Uterus (tissue), 4 donors: ENCODE results near the gene CDC42BPA. TPM values are rescaled to one million over a fixed set of nuclear protein-coding genes. Genes with fewer than 3 reads are reported as not detected.
"Not testable (repeated sequence)": the region's sequence is repeated elsewhere in the genome, so short reads cannot be mapped to it uniquely, and the experiment has no call there.

Experiments used
- DNase-seq, 2 donors: peaks; one replicate each; pipeline ENCODE4 v3.0.0-alpha.2; 2019 to 2020
- H3K27ac ChIP-seq, 2 donors: fragments of 200-600 bp; sonication (generic); 1 replicate in 1 of 2; 2 replicates in 1 of 2; pipeline ENCODE4 v1.5.1; 2016 to 2018
- H3K27me3 ChIP-seq, 2 donors: fragments of 200-600 bp; sonication (generic); one replicate each; pipeline ENCODE4 v1.5.1; 2018 to 2019; ENCODE audit warnings: control low read depth in 1 of 2
- H3K36me3 ChIP-seq, 2 donors: fragments of 200-600 bp; sonication (generic); one replicate each; pipeline ENCODE4 v1.5.1; 2019; ENCODE audit warnings: control low read depth in 1 of 2
- H3K4me1 ChIP-seq, 2 donors: fragments of 200-600 bp; sonication (generic); one replicate each; pipeline ENCODE4 v1.5.1; 2018 to 2019; ENCODE audit warnings: control low read depth in 1 of 2
- H3K4me3 ChIP-seq, 2 donors: fragments of 200-600 bp; sonication (generic); 1 replicate in 1 of 2; 2 replicates in 1 of 2; pipeline ENCODE4 v1.5.1; 2018 to 2019; ENCODE audit warnings: mild to moderate bottlenecking in 1 of 2
- H3K9me3 ChIP-seq, 2 donors: fragments of 200-600 bp; sonication (generic); one replicate each; pipeline ENCODE4 v1.5.1; 2019; ENCODE audit warnings: control low read depth in 1 of 2
- CTCF ChIP-seq, 4 experiments: fragments of 200-600 bp in 2 of 4; fragments of 450-650 bp in 2 of 4; sonication (generic) in 2 of 4; IDR thresholded peaks; one replicate each; pipeline ENCODE4 v1.5.1; 2016 to 2019; ENCODE audit warnings: antibody characterized with exemption in 4 of 4, mild to moderate bottlenecking in 2 of 4, moderate library complexity in 1 of 4
- POLR2A ChIP-seq, 2 donors: fragments of 450-650 bp; IDR thresholded peaks; one replicate each; pipeline ENCODE4 v1.6.1; 2016; ENCODE audit warnings: antibody characterized with exemption in 2 of 2, mild to moderate bottlenecking in 1 of 2, moderate library complexity in 1 of 2
- intact Hi-C: fragments of 100-400 bp; cut with DNase I; formaldehyde crosslinking; loops from one replicate; pipeline ENCODE4 v1.15.1; 2023; ENCODE audit warnings: low total_unique reads
- total RNA-seq, 4 donors: library from RNA; depleted of rRNA in 3 of 4; stranded (reverse); fragments of >200 nt in 3 of 4; gene quantifications; one replicate each; pipeline versions ENCODE4 v1.1.0 to v1.2.4, GENCODE V29; 2014 to 2023
- donor health status: DM: yes; HTN: yes; CAD: no.

Gene CDC42BPA
- total RNA-seq, 4 donors from 2014 or later: 32.9 to 116 (median 55.2) TPM

DNA sequence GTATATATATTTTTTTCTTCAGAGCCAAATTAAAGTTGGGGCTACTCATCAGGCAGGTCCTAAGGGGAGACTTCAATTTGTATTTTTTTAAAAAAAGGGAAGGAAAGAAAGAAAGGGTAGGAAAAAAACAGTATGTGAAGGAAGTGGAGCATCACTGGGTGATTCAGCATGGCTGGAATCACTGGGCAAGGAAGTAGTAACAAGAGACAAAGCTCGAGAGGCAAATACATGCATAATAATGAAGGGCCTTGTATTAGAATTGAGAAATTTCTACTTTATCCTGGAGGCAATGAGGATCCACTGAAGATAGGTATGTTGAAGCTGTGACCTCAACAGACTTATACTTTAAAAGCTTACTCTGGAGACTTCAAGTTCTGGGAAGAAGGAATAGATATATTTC lies 193.8 kb downstream of the CDC42BPA start:
- no peak for DNase-seq
- intact Hi-C loops: no loop called here
- no peaks in the 10 kb centered on the region for H3K4me1 ChIP-seq
- TF ChIP-seq POLR2A (IDR thresholded peaks at IDR 0.05) (no peak), CTCF (IDR thresholded peaks at IDR 0.05) (no peak)
- no peaks in the 10 kb centered on the region for H3K9me3 ChIP-seq
- H3K27me3 ChIP-seq: no peaks in the 10 kb centered on the region
- H3K36me3 ChIP-seq: no peaks in the 10 kb centered on the region
- H3K4me3 ChIP-seq: no peak overlapping the region
- H3K27ac ChIP-seq: no peak overlapping the region

GRCh38 chr1:227120826-227121225 lies 197.5 kb downstream of the CDC42BPA start:
- Histone ChIP-seq H3K36me3 (no peaks in the 10 kb centered on the region), H3K4me3 (no peak overlapping the region), H3K27ac (no peak overlapping the region), H3K27me3 (no peaks in the 10 kb centered on the region), H3K4me1 (no peaks in the 10 kb centered on the region), H3K9me3 (no peaks in the 10 kb centered on the region)
- intact Hi-C loops: no loop called here
- DNase-seq: no peak
- TF ChIP-seq POLR2A (IDR thresholded peaks at IDR 0.05) (no peak), CTCF (IDR thresholded peaks at IDR 0.05) (no peak)

- H3K36me3 ChIP-seq: no peaks in the 10 kb centered on the region
- no peaks in the 10 kb centered on the region for H3K27me3 ChIP-seq
- intact Hi-C loops: no loop called here
- no peak overlapping the region for H3K27ac ChIP-seq
- no peak for DNase-seq
- H3K4me3 ChIP-seq: no peak overlapping the region
- H3K9me3 ChIP-seq: no peaks in the 10 kb centered on the region
- TF ChIP-seq CTCF (IDR thresholded peaks at IDR 0.05) (no peak), POLR2A (IDR thresholded peaks at IDR 0.05) (no peak)
- no peaks in the 10 kb centered on the region for H3K4me1 ChIP-seq
These were observed 205.8 kb downstream of the CDC42BPA start for GRCh38 chr1:227112538-227112937.

DNA sequence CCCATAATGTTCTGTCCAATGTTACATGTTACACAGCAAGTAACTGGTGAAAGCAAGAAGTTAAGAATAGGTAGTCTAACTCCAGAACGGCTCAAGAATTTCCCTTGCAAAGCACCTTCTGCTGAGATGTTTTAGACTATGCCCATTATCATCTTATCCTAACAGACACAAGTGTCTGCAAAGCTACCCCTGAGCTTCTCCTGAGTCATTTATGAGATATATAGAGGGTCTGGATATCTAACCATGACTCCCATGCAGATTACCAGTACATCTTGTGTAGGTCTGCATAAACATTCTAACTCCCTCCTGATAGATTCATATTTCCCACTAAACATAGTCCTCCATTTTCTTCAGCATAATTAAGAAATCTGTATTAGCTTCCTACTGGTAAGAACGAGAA lies 206.5 kb downstream of the CDC42BPA start:
- H3K27me3 ChIP-seq: no peaks in the 10 kb centered on the region
- H3K9me3 ChIP-seq: no peaks in the 10 kb centered on the region
- DNase-seq: no peak
- H3K4me3 ChIP-seq: no peak overlapping the region
- H3K4me1 ChIP-seq: no peaks in the 10 kb centered on the region
- no peak overlapping the region for H3K27ac ChIP-seq
- H3K36me3 ChIP-seq: no peaks in the 10 kb centered on the region
- TF ChIP-seq CTCF (IDR thresholded peaks at IDR 0.05) (no peak), POLR2A (IDR thresholded peaks at IDR 0.05) (no peak)
- intact Hi-C loops: no loop called here

DNA sequence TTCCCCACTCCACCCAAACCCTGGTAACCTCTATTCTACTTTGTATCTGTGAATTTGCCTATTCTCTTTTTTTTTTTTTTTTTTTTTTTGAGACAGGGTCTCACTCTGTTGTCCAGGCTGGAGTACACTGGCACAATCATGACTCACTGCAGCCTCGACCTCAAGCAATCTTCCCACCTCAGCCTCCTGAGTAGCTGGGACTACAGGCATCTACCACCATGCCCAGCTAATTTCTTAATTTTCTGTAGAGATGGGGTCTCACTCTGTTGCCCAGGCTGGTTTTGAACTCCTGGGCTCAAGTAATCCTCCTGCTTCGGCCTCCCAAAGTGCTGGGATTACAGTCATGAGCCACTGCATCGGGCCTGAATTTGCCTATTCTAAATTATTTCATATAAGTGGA lies 213.0 kb downstream of the CDC42BPA start:
- H3K9me3 ChIP-seq, H3K36me3 ChIP-seq, H3K4me3 ChIP-seq, H3K4me1 ChIP-seq, H3K27ac ChIP-seq, H3K27me3 ChIP-seq, DNase-seq, intact Hi-C loops: not testable (repeated sequence)

GRCh38 chr1:227102056-227102455 lies 216.2 kb downstream of the CDC42BPA start:
- H3K27me3 ChIP-seq: no peaks in the 10 kb centered on the region

More at GRCh38 chr1:227102056-227102455, 216.2 kb downstream of the CDC42BPA start:
- Histone ChIP-seq H3K4me1 (no peaks in the 10 kb centered on the region), H3K4me3 (no peak overlapping the region), H3K9me3 (no peaks in the 10 kb centered on the region), H3K27ac (no peak overlapping the region), H3K36me3 (no peaks in the 10 kb centered on the region)
- no peak for DNase-seq
- intact Hi-C loops: no loop called here
- TF ChIP-seq POLR2A (IDR thresholded peaks at IDR 0.05): no peak
- no peak for TF ChIP-seq CTCF (IDR thresholded peaks at IDR 0.05)
